ENCODE data around the gene PRKAR1B. TPM values are rescaled to one million over a fixed set of nuclear protein-coding genes. Genes with fewer than 3 reads are reported as not detected.

Gene PRKAR1B
- total and polyA plus RNA-seq, 7 donors: 1.4 to 4.6 (median 1.9) TPM

- 89 to 94% (median 91%) methylated on average over 10 of the region's 10 CpGs for WGBS, 3 donors
- Histone ChIP-seq H3K36me3 (ENCODE audit: insufficient read depth in 1 of 2, low read depth in 1 of 2) (no peaks in the 10 kb centered on the region), H3K9me3 (no peaks in the 10 kb centered on the region), H3K27me3 (ENCODE audit: insufficient read depth in 3 of 3, low read length in 2 of 3) (no peaks in the 10 kb centered on the region), H3K4me3 (no peak overlapping the region), H3K4me1 (no peaks in the 10 kb centered on the region), H3K27ac (no peak overlapping the region)
- DNase-seq: no peak
- no peak for TF ChIP-seq CTCF (IDR thresholded peaks at IDR 0.05)
- intact Hi-C loops (cut with DNase I): no loop called here
- ATAC-seq: no peak
Measured at GRCh38 chr7:671415-672042, 55.6 kb downstream of the PRKAR1B start.

GRCh38 chr7:670501-671390 is 56.3 kb downstream of the PRKAR1B start:
- H3K4me3 ChIP-seq: no peak overlapping the region
- H3K36me3 ChIP-seq (ENCODE audit: insufficient read depth in 1 of 2, low read depth in 1 of 2): no peaks in the 10 kb centered on the region
- ATAC-seq (no peak), DNase-seq (no peak)
- H3K9me3 ChIP-seq: no peaks in the 10 kb centered on the region
- intact Hi-C loops (cut with DNase I): no loop called here
- no peak for TF ChIP-seq CTCF (IDR thresholded peaks at IDR 0.05)
- WGBS, 3 donors: 95 to 97% (median 96%) methylated on average over 48 to 54 of the region's 54 CpGs
- no peak overlapping the region for H3K27ac ChIP-seq
- H3K27me3 ChIP-seq (ENCODE audit: insufficient read depth in 3 of 3, low read length in 2 of 3): no peaks in the 10 kb centered on the region
- no peaks in the 10 kb centered on the region for H3K4me1 ChIP-seq

GRCh38 chr7:668958-669357 is 58.1 kb downstream of the PRKAR1B start:
- Histone ChIP-seq H3K27me3 (ENCODE audit: insufficient read depth in 3 of 3, low read length in 2 of 3) (no peaks in the 10 kb centered on the region), H3K27ac (no peak overlapping the region), H3K4me3 (no peak overlapping the region), H3K36me3 (ENCODE audit: insufficient read depth in 1 of 2, low read depth in 1 of 2) (no peaks in the 10 kb centered on the region), H3K4me1 (peaks cover under 1% of the 10 kb centered on the region), H3K9me3 (no peaks in the 10 kb centered on the region)
- DNase-seq (no peak), ATAC-seq (no peak)
- no peak for TF ChIP-seq CTCF (IDR thresholded peaks at IDR 0.05)
- WGBS, 3 donors: 72 to 88% (median 86%) methylated on average over 4 of the region's 4 CpGs
- intact Hi-C loops (cut with DNase I): no loop called here

- no peaks in the 10 kb centered on the region for H3K27me3 ChIP-seq (ENCODE audit: insufficient read depth in 3 of 3, low read length in 2 of 3)
- H3K9me3 ChIP-seq: no peaks in the 10 kb centered on the region
- no peaks in the 10 kb centered on the region for H3K36me3 ChIP-seq (ENCODE audit: insufficient read depth in 1 of 2, low read depth in 1 of 2)
- TF ChIP-seq CTCF (IDR thresholded peaks at IDR 0.05): no peak
- 11 to 13% (median 12%) methylated on average over 16 of the region's 16 CpGs for WGBS, 3 donors
- intact Hi-C loops (cut with DNase I): no loop called here
- H3K27ac ChIP-seq: no peak overlapping the region
- no peak overlapping the region for H3K4me3 ChIP-seq
- ATAC-seq (no peak), DNase-seq (no peak)
- peaks cover 4% of the 10 kb centered on the region for H3K4me1 ChIP-seq
Measured at GRCh38 chr7:668139-668931, 58.7 kb downstream of the PRKAR1B start.

All from psoas muscle (tissue), 8 donors.